Central memory CD4-positive, alpha-beta T cell (primary cell): ENCODE results near the gene SEMA3G.

Source experiments
- DNase-seq: peaks from one replicate; pipeline ENCODE4 v3.0.0; 2022

Gene SEMA3G

GRCh38 chr3:52408466-52408865, 36.4 kb downstream of the SEMA3G start:
- no peak for DNase-seq

- no peak for DNase-seq
Measured at GRCh38 chr3:52407779-52408178, 37.1 kb downstream of the SEMA3G start.

DNA sequence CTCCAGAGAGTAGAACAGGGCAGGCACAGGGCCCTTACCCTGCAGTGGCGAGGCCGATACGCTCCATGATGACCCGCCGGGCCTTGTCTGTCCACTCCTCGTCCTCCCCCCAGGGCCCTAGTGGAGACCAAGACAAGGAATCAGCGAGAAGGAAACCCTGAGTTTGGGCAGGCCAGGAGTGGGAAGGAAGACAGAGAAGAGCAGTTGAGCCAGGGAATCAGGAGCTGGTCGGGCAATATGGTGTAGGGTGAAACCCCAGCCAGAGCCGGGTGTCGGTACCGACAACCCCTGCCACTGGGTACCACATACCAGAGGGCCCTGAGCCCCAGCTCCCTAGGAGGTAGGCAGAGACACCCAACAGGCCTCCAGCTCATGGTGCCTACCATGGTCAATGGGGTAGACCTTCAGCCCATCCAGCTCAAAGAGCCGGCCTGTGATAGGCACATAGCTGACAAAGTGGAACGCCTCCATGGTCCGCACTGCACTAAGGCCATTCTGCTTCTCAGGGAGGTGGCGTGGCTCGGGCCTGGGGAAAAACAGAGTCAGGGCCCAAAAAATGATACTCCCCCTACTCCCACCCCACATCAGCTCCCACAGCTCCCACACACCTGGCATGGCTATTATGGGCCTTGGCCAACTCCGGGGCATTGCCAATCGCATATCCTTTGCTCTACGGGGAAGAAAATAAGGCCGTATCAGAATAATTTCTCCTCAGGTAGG, 38.0 kb downstream of the SEMA3G start:
- DNase-seq, result no peak

- DNase-seq, result no peak
Measured at GRCh38 chr3:52406231-52406661, 38.7 kb downstream of the SEMA3G start.

GRCh38 chr3:52405601-52406110, 39.2 kb downstream of the SEMA3G start:
- DNase-seq, result no peak

DNA sequence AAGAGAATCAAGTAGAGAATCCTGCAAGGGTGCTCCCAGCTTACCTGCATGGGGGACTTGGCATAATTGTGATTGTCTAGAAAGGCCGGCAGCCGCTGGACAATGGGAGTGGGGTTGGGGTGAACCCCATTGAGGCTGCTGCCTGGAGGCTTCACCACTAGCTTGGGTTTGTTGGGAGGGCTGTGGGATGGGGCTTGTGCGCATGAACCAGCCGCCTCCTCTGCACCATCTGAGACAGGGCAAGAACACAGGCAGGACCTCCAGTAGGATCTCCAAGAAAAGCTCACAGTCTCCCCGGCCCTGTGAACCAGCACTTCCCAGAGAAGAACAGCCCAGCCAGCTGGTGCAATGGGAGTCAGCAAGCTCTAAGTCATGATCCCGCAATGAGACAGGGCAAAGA, 39.8 kb downstream of the SEMA3G start:
- DNase-seq, result no peak

DNA sequence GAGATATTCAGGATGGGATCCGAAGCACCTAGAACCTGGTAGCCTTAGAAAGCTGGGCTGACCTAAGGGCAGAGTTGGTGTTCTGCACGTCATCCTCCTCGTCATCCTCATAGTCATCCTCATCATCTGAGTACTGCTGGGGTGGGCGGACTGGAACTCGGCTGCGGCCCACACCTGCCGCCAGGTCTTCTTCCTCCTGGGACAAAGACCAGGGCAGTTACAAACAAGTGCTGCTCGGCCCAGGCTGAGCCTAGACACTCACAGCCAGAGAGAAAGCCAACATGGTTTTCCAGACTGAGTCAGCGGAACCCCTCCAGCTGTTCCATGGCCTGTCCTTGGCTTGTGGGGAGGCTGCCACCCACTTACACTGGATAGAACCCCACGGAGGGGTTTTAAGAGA, 40.5 kb downstream of the SEMA3G start:
- no peak for DNase-seq

GRCh38 chr3:52403955-52404354, 40.9 kb downstream of the SEMA3G start:
- no peak for DNase-seq

GRCh38 chr3:52403271-52403841, 41.5 kb downstream of the SEMA3G start:
- DNase-seq, result no peak

- DNase-seq, result no peak
Measured at GRCh38 chr3:52402706-52403270, 42.1 kb downstream of the SEMA3G start.

DNA sequence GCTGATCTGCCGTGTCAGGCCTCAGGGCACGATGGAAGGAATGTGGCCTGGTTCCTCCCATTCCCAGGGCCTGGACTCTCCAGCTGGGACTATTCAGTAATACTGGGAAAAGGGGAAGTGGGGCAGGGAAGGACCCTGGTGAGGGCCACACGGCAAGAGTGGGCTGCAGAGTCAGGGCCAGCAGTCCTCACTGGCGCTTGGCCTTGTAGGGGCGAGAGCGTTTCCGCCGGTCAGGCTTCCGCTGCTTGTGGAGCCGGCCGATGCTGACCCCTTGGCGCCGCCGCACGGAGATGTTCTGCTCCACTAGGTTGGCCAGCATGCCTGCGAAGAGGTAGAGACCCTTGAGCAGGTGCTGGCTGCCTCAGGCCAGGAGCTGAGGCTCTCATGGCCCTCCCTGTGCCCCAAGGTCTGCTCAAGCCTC, 42.8 kb downstream of the SEMA3G start:
- no peak for DNase-seq

DNA sequence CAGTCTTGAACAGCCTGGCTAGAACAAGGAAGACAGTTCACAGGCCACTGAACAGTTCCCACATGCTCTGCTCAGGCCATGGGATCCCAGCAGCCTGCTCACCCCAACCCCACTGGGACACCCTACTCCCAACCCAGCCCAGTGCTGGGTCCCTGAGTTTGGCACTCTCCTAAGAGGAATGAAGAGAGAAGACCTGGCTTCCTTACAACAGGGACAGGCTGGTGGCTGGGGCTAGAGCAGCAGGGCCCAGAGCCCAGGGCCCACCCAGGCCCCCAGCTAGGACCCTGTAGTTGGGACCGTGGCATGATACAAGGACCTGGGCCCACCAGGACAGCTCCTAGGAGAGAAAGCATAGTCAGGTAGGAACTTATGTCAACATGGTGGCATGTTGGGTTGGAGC, 43.4 kb downstream of the SEMA3G start:
- DNase-seq, result no peak

DNA sequence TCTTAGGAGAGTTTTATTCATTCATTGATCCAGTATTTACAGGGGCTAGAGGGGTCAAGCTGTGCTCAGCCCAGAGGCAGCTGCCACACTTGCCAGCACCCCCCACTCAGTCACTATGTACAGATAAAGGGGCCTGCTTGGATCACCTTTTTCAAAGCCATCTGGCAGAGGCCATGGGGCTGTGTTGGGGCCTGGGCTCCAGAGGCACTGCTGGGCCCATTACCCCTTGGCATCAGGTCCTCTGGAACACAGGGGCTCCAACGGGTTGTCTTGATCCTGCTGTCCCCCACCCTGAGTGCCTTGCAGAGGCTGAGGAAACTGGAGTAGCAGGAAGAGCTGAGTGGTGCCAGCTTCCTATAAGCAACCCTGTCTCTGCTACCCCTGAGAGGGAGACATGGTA, 43.9 kb downstream of the SEMA3G start:
- DNase-seq, result no peak

GRCh38 chr3:52400275-52400793, 44.6 kb downstream of the SEMA3G start:
- DNase-seq, result no peak

DNA sequence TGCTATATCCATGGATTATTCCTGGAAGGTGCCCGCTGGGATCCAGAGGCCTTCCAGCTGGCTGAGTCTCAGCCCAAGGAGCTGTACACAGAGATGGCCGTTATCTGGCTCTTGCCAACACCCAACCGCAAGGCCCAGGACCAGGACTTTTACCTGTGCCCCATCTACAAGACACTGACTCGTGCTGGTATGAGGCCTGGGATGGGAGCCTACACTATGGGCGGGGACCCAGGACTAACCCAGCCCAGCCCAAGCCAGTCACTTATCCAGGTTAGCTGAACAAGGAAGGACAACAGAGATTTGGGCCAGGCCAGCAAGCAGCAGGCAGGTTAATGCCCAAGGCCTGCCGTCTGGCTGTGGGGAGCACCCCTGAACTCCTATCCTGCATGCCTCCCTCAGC, 45.3 kb downstream of the SEMA3G start:
- no peak for DNase-seq

GRCh38 chr3:52399131-52399530, 45.8 kb downstream of the SEMA3G start:
- DNase-seq, result no peak

DNA sequence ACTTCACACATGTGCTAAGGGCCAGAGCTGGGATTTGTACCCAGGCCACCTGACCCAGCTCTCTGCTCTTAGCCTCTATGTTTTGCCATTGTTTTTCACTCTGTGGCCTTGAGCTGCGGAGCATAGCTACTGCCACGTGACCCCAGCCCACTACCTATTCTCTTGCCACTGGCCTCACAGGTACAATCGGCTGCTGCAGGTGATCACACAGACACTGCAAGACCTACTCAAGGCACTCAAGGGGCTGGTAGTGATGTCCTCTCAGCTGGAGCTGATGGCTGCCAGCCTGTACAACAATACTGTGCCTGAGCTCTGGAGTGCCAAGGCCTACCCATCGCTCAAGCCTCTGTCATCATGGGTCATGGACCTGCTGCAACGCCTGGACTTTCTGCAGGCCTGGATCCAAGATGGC, 46.2 kb downstream of the SEMA3G start:
- no peak for DNase-seq

DNA sequence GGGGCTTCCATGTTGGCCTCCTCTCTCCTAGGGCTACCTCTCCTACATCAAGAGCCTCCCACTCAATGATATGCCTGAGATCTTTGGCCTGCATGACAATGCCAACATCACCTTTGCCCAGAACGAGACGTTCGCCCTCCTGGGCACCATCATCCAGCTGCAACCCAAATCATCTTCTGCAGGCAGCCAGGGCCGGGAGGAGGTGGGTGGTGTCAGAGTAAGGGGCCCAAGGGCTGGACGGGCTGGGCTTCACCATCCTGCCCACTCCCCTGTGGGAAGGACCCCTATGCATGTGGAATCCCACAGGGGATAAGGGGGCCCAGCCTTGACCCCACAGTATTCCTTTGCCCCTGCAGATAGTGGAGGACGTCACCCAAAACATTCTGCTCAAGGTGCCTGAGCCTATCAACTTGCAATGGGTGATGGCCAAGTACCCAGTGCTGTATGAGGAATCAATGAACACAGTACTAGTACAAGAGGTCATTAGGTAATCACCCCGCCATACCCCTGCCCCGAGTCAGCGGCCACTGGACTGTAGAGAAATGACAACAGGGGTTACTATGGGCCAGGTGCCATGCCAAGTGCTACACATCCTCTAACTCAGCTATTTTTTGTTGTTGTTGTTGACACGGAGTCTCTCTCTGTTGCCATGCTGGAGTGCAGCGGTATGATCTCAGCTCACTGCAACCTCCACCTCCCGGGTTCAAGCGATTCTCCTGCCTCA, 47.1 kb downstream of the SEMA3G start:
- DNase-seq, result no peak

DNA sequence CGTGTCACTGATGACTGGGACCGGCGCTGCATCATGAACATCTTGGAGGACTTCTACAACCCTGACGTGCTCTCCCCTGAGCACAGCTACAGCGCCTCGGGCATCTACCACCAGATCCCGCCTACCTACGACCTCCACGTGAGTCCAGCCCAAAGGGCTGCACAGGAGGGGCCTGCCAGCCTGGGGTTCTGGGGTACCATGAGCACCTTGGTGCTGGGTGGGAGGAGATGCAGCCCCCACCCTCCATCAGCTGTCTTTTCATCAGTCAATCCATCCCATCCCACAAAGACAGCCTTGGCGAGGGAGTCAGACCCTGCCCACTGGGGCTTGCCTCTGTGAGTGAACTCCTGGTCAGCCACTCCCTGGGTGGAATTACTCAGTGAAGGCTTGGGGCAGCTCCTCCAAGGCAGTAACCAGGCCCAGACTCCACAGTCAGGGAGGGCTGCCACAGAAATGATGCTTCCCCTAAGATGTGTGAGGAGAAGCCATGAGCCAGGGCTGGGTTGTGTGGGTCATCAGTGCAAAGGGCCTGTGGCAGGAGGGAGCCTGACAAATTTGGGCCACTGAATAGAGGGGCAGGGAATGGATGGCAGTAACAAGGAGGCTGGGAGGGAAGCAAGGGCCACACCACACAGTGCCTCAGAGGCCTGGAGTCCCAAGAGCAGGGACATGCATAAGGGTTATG, 47.9 kb downstream of the SEMA3G start:
- DNase-seq, result no peak

GRCh38 chr3:52396011-52396906, 48.6 kb downstream of the SEMA3G start:
- no peak for DNase-seq

DNA sequence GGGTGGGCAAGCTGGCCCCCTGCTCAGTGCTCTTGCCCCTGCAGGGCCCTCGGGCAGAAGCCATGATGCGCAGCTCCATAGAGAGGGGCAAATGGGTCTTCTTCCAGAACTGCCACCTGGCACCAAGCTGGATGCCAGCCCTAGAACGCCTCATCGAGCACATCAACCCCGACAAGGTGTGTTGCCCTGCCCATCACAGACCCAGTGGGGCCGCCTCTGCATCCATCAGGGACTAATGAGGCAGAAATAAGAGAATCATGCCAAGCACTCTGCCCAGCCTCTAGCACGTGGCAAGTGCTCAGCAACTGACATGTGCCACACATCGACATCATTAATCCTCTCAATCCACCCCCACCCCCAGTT, 49.4 kb downstream of the SEMA3G start:
- DNase-seq, result no peak
